Stimulated activated naive CD8-positive, alpha-beta T cell treated with anti-CD3 and anti-CD28 coated beads, Interleukin-15, amount 100 ng/mL, for 72 hours (primary cell): ENCODE measurements around the gene ADORA1.

ENCODE experiments used
- ATAC-seq: fragments of 150-1000 bp; cut with Tn5 transposase; 2 replicates; pipeline ENCODE4 v1.10.0; 2021; ENCODE audit warnings: mild to moderate bottlenecking, moderate library complexity
- DNase-seq, 2 donors: peaks; one replicate each; pipeline ENCODE4 v3.0.0; 2021 to 2022
- H3K27ac Mint-ChIP-seq, 2 donors: one replicate each; pipeline ENCODE4 v1.8.0; 2022; ENCODE audit warnings: mild to moderate bottlenecking in 2 of 2, mixed read lengths in 2 of 2, moderate library complexity in 2 of 2
- H3K27me3 Mint-ChIP-seq: one replicate; pipeline ENCODE4 v1.8.0; 2022; ENCODE audit warnings: mixed read lengths
- H3K4me1 Mint-ChIP-seq: one replicate; pipeline ENCODE4 v1.8.0; 2022; ENCODE audit warnings: mild to moderate bottlenecking, mixed read lengths
- H3K4me3 Mint-ChIP-seq, 2 donors: one replicate each; pipeline ENCODE4 v1.8.0; 2022; ENCODE audit warnings: mild to moderate bottlenecking in 2 of 2, mixed read lengths in 2 of 2, moderate library complexity in 1 of 2
- H3K9me3 Mint-ChIP-seq, 2 donors: one replicate each; pipeline ENCODE4 v1.8.0; 2022; ENCODE audit warnings: mixed read lengths in 2 of 2

ADORA1 gene

DNA sequence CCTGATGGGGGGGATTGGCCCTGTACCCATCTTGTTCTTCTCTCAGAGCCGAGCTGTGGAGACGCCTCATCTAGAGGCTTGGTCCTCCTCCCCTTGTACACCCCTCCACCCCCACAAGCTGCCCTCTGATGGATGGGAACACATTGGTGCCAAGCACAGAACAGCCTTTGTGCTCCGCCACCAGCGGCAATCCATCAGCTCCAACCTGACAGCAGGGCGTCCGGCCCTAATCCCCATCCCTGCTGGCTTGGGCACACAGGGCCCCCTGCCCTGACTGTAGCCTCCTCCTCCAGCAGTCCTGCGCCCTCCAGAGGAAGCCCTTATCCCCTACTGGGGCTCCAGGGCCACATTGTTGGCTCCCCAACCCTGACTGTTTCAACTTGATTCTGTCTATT, 37.9 kb upstream of the ADORA1 start:
- no peak for DNase-seq
- H3K27me3 Mint-ChIP-seq = peaks cover 23% of the 10 kb centered on the region
- no peaks in the 10 kb centered on the region for H3K4me1 Mint-ChIP-seq
- no peak overlapping the region for H3K27ac Mint-ChIP-seq
- no peak for ATAC-seq
- peaks cover 6 to 12% of the 10 kb centered on the region in 2 donors for H3K9me3 Mint-ChIP-seq
- H3K4me3 Mint-ChIP-seq = no peak overlapping the region

DNA sequence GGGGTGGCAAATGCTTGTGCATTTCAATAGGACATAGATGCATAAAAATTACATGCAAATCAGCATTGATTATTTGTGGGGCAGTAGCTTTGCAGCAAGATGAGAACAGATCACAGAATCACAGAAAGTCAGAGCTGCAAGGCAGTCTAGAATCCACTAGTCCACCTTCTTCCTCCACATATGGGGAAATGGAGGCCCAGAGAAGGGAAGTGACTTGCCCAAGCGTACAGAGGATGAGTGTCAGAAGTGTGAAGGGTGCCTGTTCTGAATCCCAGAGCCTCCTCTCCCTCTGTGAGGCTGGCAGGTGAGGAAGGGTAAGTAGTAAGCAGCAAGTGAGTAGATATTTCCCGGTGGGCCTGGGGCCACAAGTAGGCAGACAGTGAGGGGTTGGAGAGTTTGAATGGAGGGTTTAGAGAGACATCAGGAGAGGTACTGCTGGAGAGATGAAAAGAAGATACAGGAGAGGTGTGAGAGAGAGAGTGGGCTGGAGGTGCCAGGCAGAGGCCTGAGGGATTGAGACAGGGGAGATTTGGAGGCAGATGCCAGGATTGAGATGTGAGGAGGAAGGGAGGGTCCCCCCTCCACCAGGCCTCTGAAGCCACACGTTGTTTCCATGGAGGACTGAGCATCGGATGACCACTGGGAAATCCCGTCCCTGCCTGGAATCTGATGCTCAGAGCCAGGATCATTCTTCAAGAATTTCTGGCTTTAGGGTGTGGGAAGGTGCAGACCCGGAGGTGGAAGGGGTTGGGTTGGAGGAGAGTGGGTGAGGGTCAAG, 36.9 kb upstream of the ADORA1 start:
- H3K9me3 Mint-ChIP-seq = peaks cover 16 to 22% of the 10 kb centered on the region in 2 donors
- no peak for DNase-seq
- no peak for ATAC-seq
- no peak overlapping the region for H3K27ac Mint-ChIP-seq
- no peaks in the 10 kb centered on the region for H3K4me1 Mint-ChIP-seq
- H3K27me3 Mint-ChIP-seq = peaks cover 32% of the 10 kb centered on the region
- no peak overlapping the region for H3K4me3 Mint-ChIP-seq

DNA sequence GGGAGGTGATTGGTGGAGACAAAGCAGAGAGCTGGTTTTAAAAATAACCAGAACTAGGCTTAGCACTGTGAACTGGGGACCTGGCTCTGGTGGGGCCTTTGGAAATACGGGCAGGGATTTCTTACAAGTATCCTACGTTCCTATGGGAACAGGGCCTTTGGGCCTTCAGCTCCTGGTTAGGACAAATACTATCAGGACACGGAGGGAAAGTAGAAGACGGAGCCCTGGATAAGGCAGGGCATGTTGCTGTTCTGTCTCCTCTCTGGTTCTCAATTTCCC, 36.4 kb upstream of the ADORA1 start:
- DNase-seq (no peak), ATAC-seq (no peak)
- Mint-ChIP-seq H3K9me3 (peaks cover 20 to 25% of the 10 kb centered on the region in 2 donors), H3K4me1 (no peaks in the 10 kb centered on the region), H3K27me3 (peaks cover 33% of the 10 kb centered on the region), H3K4me3 (no peak overlapping the region), H3K27ac (no peak overlapping the region)

GRCh38 chr1:203091761-203092330, 35.7 kb upstream of the ADORA1 start:
- Mint-ChIP-seq H3K4me3 (no peak overlapping the region), H3K9me3 (peaks cover 23 to 27% of the 10 kb centered on the region in 2 donors), H3K4me1 (no peaks in the 10 kb centered on the region), H3K27me3 (peaks cover 33% of the 10 kb centered on the region), H3K27ac (no peak overlapping the region)
- no peak for DNase-seq
- ATAC-seq = no peak

GRCh38 chr1:203093754-203094410, 33.6 kb upstream of the ADORA1 start:
- peaks cover 30 to 31% of the 10 kb centered on the region in 2 donors for H3K9me3 Mint-ChIP-seq
- no peak overlapping the region for H3K27ac Mint-ChIP-seq
- H3K4me1 Mint-ChIP-seq = no peaks in the 10 kb centered on the region
- ATAC-seq (no peak), DNase-seq (no peak)
- no peak overlapping the region for H3K4me3 Mint-ChIP-seq
- peaks cover 33% of the 10 kb centered on the region for H3K27me3 Mint-ChIP-seq

DNA sequence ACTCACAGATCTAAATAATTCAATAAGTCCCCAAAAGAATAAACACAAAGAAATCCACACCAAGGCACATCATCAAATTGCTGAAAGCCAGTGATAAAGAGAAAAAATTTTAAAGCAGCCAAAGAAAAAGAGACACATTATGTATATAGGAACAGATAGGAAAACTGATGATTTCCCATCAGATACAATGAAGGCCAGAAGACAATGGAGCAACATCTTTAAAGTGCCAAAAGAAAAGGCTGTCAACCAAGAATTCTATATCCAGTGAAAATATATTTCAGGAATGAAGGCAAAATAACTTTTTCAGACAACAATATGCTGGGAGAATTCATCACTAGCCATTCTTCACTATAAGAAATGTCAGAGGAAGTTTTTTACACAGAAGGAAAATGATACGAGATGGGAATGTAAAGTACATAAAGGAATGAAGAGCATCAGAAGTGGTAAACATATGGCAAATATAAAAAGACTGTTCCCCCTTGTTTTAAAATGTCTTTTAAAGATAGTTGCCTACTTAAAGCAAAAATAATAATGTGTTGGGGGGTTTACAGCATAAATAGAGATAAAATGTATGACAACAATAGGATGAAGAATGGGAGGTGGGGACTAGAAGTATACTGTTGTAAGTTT, 32.4 kb upstream of the ADORA1 start:
- H3K4me1 Mint-ChIP-seq = no peaks in the 10 kb centered on the region
- ATAC-seq = no peak

DNA sequence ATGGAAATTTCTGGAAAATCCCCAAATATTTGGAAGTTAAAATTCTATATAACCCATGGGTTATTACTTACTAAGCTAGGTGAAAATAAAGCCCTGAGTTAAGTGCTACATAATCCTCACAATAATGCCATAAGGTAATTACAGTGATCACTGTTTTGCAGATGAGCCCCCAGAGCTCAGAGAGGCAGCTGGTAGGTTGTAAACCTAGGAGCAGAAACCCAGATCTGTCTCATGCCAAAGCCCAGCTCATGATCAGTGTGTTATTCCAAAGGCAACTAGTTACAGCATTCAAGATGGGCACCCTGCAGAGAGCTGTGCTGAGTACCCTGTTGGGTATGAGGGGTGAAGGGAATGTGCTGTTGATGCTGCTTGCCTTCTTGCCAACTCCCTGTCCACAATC, 31.0 kb upstream of the ADORA1 start:
- DNase-seq (no peak), ATAC-seq (no peak)
- H3K9me3 Mint-ChIP-seq = peaks cover 30 to 31% of the 10 kb centered on the region in 2 donors
- H3K27ac Mint-ChIP-seq = no peak overlapping the region
- peaks cover 38% of the 10 kb centered on the region for H3K27me3 Mint-ChIP-seq
- no peak overlapping the region for H3K4me3 Mint-ChIP-seq
- no peaks in the 10 kb centered on the region for H3K4me1 Mint-ChIP-seq

More for the DNA sequence above, 32.4 kb upstream of the ADORA1 start:
- Mint-ChIP-seq H3K4me3 (no peak overlapping the region), H3K27ac (no peak overlapping the region), H3K9me3 (peaks cover 30 to 31% of the 10 kb centered on the region in 2 donors), H3K27me3 (peaks cover 39% of the 10 kb centered on the region)
- no peak for DNase-seq

- Mint-ChIP-seq H3K4me3 (no peak overlapping the region), H3K4me1 (no peaks in the 10 kb centered on the region), H3K27ac (no peak overlapping the region), H3K9me3 (peaks cover 30 to 31% of the 10 kb centered on the region in 2 donors), H3K27me3 (peaks cover 34% of the 10 kb centered on the region)
- no peak for DNase-seq
- ATAC-seq = no peak
Measured at GRCh38 chr1:203097001-203097400, 30.5 kb upstream of the ADORA1 start.

- no peak for ATAC-seq
- Mint-ChIP-seq H3K27me3 (peaks cover 29% of the 10 kb centered on the region), H3K9me3 (peaks cover 23 to 30% of the 10 kb centered on the region in 2 donors), H3K4me1 (no peaks in the 10 kb centered on the region), H3K27ac (no peak overlapping the region), H3K4me3 (no peak overlapping the region)
- no peak for DNase-seq
Measured at GRCh38 chr1:203098445-203098844, 29.1 kb upstream of the ADORA1 start.

- H3K4me3 Mint-ChIP-seq = no peak overlapping the region
- ATAC-seq (no peak), DNase-seq (no peak)
- H3K27me3 Mint-ChIP-seq = peaks cover 32% of the 10 kb centered on the region
- H3K9me3 Mint-ChIP-seq = peaks cover 23 to 30% of the 10 kb centered on the region in 2 donors
- no peak overlapping the region for H3K27ac Mint-ChIP-seq
- no peaks in the 10 kb centered on the region for H3K4me1 Mint-ChIP-seq
Measured at GRCh38 chr1:203098914-203099520, 28.5 kb upstream of the ADORA1 start.

- H3K4me3 Mint-ChIP-seq = no peak overlapping the region
- H3K27me3 Mint-ChIP-seq = peaks cover 30% of the 10 kb centered on the region
- no peak overlapping the region for H3K27ac Mint-ChIP-seq
- no peak for ATAC-seq
- H3K9me3 Mint-ChIP-seq = peaks cover 15 to 20% of the 10 kb centered on the region in 2 donors
- DNase-seq = no peak
- H3K4me1 Mint-ChIP-seq = no peaks in the 10 kb centered on the region
Measured at GRCh38 chr1:203099805-203100515, 27.6 kb upstream of the ADORA1 start.

GRCh38 chr1:203100516-203100869, 27.0 kb upstream of the ADORA1 start:
- no peak for DNase-seq
- no peak overlapping the region for H3K27ac Mint-ChIP-seq
- H3K9me3 Mint-ChIP-seq = peaks cover 10 to 15% of the 10 kb centered on the region in 2 donors
- no peaks in the 10 kb centered on the region for H3K4me1 Mint-ChIP-seq
- ATAC-seq = no peak
- peaks cover 30% of the 10 kb centered on the region for H3K27me3 Mint-ChIP-seq
- no peak overlapping the region for H3K4me3 Mint-ChIP-seq

DNA sequence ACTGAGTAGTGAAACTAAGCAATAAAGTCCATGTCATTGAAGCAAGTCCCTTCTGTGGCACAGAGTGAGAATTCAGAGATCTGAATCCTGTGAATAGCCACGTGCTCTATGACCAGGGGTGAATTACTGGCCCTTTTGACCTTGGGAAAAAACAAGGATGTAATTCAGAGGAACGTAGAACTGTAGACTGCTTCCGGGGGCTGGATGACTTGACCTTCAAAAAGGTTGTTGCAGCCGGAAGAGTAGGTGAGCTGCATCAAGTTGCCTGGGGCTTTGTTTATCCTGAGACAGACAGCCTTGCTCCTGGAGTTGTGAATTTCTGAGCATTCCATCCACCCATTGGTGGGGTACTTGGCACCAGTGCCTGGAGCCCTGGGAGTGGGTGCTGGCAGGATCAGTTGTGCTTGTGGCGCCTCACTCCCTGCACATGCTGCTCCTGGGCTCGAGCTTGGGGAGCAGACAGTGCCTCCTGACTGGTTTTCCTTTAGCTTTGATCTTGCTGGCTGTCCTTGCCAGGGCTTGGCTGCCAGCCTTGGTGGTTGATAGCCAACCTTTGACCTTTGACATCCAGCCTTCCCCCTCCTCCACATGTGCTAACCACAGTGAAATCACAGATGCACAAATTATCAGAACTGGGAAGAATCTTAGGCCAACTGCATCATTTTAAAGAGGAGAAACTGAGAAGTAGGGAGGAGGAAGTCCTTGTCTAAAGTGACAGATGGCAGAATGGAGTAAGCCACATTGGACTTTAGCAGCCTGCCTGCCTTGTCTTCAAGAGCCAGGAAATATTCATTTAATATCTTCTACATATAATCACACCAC, 25.5 kb upstream of the ADORA1 start:
- Mint-ChIP-seq H3K9me3 (peaks cover 2 to 5% of the 10 kb centered on the region in 2 donors), H3K4me1 (no peaks in the 10 kb centered on the region), H3K4me3 (no peak overlapping the region), H3K27ac (no peak overlapping the region), H3K27me3 (peaks cover 37% of the 10 kb centered on the region)
- ATAC-seq (no peak), DNase-seq (no peak)

DNA sequence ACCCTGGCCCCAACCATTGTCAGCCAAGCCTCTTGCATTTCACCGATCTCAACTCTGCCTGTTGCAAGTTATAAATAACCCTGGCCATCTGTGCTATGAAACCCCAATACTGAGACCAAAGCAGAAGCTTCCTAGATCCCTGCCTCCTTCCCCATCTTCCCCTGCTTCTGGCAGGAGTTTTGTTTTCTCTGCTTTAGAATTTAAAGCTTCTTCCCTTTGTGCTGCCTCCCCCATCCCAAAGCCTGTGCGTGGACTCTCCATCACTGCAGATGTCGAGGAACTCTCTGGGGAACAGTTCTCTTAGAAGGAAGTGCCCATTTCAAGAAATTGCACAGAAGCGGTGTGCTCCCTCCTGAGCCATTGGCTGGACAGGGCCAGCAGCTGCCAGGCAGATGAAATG, 24.3 kb upstream of the ADORA1 start:
- Mint-ChIP-seq H3K4me3 (no peak overlapping the region), H3K9me3 (no peaks in the 10 kb centered on the region), H3K4me1 (no peaks in the 10 kb centered on the region), H3K27ac (no peak overlapping the region), H3K27me3 (peaks cover 49% of the 10 kb centered on the region)
- ATAC-seq = no peak
- no peak for DNase-seq
